H1 (cell line): ENCODE results near the gene RPL22L1. TPM values are rescaled to one million over a fixed set of nuclear protein-coding genes. Genes with fewer than 3 reads are reported as not detected.

Source experiments
- POU5F1 ChIP-seq: IDR thresholded peaks from 2 replicates; pipeline ENCODE4 v1.6.1; 2011; ENCODE audit warnings: low read depth, mild to moderate bottlenecking, low read length, moderate library complexity
- polyA plus RNA-seq, 7 experiments: library from polyadenylated mRNA; depleted of rRNA in 3 of 7; stranded (reverse) in 5 of 7; unstranded in 2 of 7; fragments of >200 nt in 5 of 7; fragments of 200-250 nt in 2 of 7; gene quantifications; 1 replicate in 5 of 7; 2 replicates in 1 of 7; 4 replicates in 1 of 7; pipeline versions ENCODE4 v1.2.1 to v1.2.3, GENCODE V29; 2011 to 2013; ENCODE audit warnings: missing spikeins in 2 of 7, mixed read lengths in 2 of 7
- total RNA-seq: library from RNA; stranded (reverse); fragmentation: NEBNext Ultra II Directional; extraction: Animal tissue kit (Norgen Biotek cat#: 25700); gene quantifications from 2 replicates; pipeline ENCODE4 v1.2.1, GENCODE V29; 2021
- TF ChIP-seq, protein P1 (sequence below): fragments of 300-600 bp; sonication (generic); IDR thresholded peaks from 2 replicates; pipeline ENCODE4 v1.7.1; 2012; ENCODE audit warnings: low read length, moderate library complexity, mild to moderate bottlenecking, inconsistent platforms; ENCODE audit not compliant: insufficient replicate concordance

The RPL22L1 gene
- total and polyA plus RNA-seq, 2 of the 8 experiments (the other 6 are each of a cell fraction or from before 2014, with no cell fraction given), result 99.9 to 280 TPM

DNA sequence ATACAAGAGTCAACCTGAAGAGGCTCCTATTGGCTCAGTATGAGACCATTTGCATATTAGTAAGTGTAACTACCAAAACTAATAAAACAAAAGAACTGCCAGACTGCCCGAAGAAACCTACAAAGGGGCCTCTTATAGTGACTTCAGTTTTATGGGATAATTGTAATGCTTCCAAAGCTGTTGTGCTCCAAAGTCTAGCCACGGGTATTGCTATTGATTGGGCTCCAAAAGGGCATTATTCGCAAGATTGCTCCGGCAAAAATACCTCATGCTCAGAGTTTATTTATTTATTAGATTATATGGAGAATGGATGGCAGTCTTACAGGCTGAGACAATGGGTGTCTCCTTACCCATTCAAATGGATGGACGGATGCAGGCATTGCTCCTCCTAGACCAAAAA, 11.4 kb downstream of the RPL22L1 start (continued):
- TF ChIP-seq, protein P1, sequence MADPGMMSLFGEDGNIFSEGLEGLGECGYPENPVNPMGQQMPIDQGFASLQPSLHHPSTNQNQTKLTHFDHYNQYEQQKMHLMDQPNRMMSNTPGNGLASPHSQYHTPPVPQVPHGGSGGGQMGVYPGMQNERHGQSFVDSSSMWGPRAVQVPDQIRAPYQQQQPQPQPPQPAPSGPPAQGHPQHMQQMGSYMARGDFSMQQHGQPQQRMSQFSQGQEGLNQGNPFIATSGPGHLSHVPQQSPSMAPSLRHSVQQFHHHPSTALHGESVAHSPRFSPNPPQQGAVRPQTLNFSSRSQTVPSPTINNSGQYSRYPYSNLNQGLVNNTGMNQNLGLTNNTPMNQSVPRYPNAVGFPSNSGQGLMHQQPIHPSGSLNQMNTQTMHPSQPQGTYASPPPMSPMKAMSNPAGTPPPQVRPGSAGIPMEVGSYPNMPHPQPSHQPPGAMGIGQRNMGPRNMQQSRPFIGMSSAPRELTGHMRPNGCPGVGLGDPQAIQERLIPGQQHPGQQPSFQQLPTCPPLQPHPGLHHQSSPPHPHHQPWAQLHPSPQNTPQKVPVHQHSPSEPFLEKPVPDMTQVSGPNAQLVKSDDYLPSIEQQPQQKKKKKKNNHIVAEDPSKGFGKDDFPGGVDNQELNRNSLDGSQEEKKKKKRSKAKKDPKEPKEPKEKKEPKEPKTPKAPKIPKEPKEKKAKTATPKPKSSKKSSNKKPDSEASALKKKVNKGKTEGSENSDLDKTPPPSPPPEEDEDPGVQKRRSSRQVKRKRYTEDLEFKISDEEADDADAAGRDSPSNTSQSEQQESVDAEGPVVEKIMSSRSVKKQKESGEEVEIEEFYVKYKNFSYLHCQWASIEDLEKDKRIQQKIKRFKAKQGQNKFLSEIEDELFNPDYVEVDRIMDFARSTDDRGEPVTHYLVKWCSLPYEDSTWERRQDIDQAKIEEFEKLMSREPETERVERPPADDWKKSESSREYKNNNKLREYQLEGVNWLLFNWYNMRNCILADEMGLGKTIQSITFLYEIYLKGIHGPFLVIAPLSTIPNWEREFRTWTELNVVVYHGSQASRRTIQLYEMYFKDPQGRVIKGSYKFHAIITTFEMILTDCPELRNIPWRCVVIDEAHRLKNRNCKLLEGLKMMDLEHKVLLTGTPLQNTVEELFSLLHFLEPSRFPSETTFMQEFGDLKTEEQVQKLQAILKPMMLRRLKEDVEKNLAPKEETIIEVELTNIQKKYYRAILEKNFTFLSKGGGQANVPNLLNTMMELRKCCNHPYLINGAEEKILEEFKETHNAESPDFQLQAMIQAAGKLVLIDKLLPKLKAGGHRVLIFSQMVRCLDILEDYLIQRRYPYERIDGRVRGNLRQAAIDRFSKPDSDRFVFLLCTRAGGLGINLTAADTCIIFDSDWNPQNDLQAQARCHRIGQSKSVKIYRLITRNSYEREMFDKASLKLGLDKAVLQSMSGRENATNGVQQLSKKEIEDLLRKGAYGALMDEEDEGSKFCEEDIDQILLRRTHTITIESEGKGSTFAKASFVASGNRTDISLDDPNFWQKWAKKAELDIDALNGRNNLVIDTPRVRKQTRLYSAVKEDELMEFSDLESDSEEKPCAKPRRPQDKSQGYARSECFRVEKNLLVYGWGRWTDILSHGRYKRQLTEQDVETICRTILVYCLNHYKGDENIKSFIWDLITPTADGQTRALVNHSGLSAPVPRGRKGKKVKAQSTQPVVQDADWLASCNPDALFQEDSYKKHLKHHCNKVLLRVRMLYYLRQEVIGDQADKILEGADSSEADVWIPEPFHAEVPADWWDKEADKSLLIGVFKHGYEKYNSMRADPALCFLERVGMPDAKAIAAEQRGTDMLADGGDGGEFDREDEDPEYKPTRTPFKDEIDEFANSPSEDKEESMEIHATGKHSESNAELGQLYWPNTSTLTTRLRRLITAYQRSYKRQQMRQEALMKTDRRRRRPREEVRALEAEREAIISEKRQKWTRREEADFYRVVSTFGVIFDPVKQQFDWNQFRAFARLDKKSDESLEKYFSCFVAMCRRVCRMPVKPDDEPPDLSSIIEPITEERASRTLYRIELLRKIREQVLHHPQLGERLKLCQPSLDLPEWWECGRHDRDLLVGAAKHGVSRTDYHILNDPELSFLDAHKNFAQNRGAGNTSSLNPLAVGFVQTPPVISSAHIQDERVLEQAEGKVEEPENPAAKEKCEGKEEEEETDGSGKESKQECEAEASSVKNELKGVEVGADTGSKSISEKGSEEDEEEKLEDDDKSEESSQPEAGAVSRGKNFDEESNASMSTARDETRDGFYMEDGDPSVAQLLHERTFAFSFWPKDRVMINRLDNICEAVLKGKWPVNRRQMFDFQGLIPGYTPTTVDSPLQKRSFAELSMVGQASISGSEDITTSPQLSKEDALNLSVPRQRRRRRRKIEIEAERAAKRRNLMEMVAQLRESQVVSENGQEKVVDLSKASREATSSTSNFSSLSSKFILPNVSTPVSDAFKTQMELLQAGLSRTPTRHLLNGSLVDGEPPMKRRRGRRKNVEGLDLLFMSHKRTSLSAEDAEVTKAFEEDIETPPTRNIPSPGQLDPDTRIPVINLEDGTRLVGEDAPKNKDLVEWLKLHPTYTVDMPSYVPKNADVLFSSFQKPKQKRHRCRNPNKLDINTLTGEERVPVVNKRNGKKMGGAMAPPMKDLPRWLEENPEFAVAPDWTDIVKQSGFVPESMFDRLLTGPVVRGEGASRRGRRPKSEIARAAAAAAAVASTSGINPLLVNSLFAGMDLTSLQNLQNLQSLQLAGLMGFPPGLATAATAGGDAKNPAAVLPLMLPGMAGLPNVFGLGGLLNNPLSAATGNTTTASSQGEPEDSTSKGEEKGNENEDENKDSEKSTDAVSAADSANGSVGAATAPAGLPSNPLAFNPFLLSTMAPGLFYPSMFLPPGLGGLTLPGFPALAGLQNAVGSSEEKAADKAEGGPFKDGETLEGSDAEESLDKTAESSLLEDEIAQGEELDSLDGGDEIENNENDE, result no peak
- no peak for TF ChIP-seq POU5F1
